GM12874 (cell line): Measurements from ENCODE around the gene DKK3.

Experiments
- CTCF ChIP-seq: IDR thresholded peaks from 2 replicates; pipeline ENCODE4 v1.5.1; 2011; ENCODE audit warnings: low read depth, mild to moderate bottlenecking, control low read depth, low read length, moderate library complexity; ENCODE audit not compliant: insufficient read depth

Gene DKK3

GRCh38 chr11:11978098-11978637 lies 30.3 kb downstream of the DKK3 start:
- TF ChIP-seq CTCF, result no peak

GRCh38 chr11:11977206-11977938 lies 31.1 kb downstream of the DKK3 start:
- no peak for TF ChIP-seq CTCF

- no peak for TF ChIP-seq CTCF
These were observed 31.8 kb downstream of the DKK3 start for GRCh38 chr11:11976481-11977127.

- no peak for TF ChIP-seq CTCF
These were observed 33.0 kb downstream of the DKK3 start for GRCh38 chr11:11975201-11976092.

- no peak for TF ChIP-seq CTCF
These were observed 34.6 kb downstream of the DKK3 start for GRCh38 chr11:11973866-11974265.

GRCh38 chr11:11973361-11973800 lies 35.0 kb downstream of the DKK3 start:
- no peak for TF ChIP-seq CTCF
